Adrenal gland (tissue), 12 donors: Measurements from ENCODE around the gene ADRA1B. TPM values are rescaled to one million over a fixed set of nuclear protein-coding genes. Genes with fewer than 3 reads are reported as not detected.

Experiments
- DNase-seq, 7 donors: peaks; one replicate each; pipeline ENCODE4 v3.0.0-alpha.2; 2019 to 2020
- H3K27ac ChIP-seq, 5 donors: fragments of 200-600 bp; sonication (generic) in 4 of 5; 1 replicate in 3 of 5; 2 replicates in 2 of 5; pipeline versions ENCODE4 v1.5.1 to v1.8.0; 2016 to 2020; ENCODE audit warnings: mild to moderate bottlenecking in 1 of 5
- H3K27me3 ChIP-seq: fragments of 200-600 bp; 2 replicates; pipeline ENCODE4 v1.8.0; 2021
- H3K36me3 ChIP-seq, 2 donors: fragments of 200-600 bp; replicated peaks in 1 of 2; 1 replicate in 1 of 2; 2 replicates in 1 of 2; pipeline versions ENCODE4 v1.5.1 to v1.8.0; 2018 to 2022
- H3K4me1 ChIP-seq, 2 donors: fragments of 200-600 bp; replicated peaks in 1 of 2; 1 replicate in 1 of 2; 2 replicates in 1 of 2; pipeline versions ENCODE4 v1.5.1 to v1.8.0; 2018 to 2021
- H3K4me3 ChIP-seq, 4 donors: fragments of 200-600 bp; sonication (generic) in 3 of 4; one replicate each; pipeline ENCODE4 v1.5.1; 2016 to 2018
- H3K9me3 ChIP-seq, 3 donors: fragments of 200-600 bp; sonication (generic) in 1 of 3; replicated peaks in 1 of 3; 1 replicate in 2 of 3; 2 replicates in 1 of 3; pipeline versions ENCODE4 v1.5.1 to v1.8.0; 2016 to 2021
- POLR2A ChIP-seq, 2 donors: fragments of 450-650 bp; IDR thresholded peaks; one replicate each; pipeline ENCODE4 v1.6.1; 2017; ENCODE audit warnings: antibody characterized with exemption in 2 of 2, mild to moderate bottlenecking in 2 of 2, moderate library complexity in 1 of 2
- WGBS, 4 donors: extraction: QIAGEN DNeasy Blood & Tissue Kit in 2 of 4; methylation state at CpG; one replicate each; pipeline versions ENCODE4 v1.1.5 to v1.1.7; 2013 to 2017; 5-methylcytosine and 5-hydroxymethylcytosine counted together
- intact Hi-C, 2 donors: fragments of 100-400 bp; cut with DNase I; formaldehyde crosslinking; loops; one replicate each; pipeline versions ENCODE4 v1.14.1 to v1.15.0; 2022 to 2023
- polyA plus RNA-seq, 3 donors: library from polyadenylated mRNA; stranded (reverse); fragments of 200-250 nt in 2 of 3; fragments of 350-450 nt in 1 of 3; fragmentation: Illumina TruSeq in 1 of 3; extraction: RNeasy Lipid Tissue Mini Kit (QIAGEN cat#74804) in 1 of 3; gene quantifications; one replicate each; pipeline ENCODE4 v1.2.3, GENCODE V29; 2013 to 2014
- total RNA-seq, 9 donors: library from RNA; depleted of rRNA in 4 of 9; stranded (reverse); fragments of >200 nt in 4 of 9; fragments of 120-200 nt in 1 of 9; fragmentation: NEBNext Ultra II Directional in 1 of 9; extraction: Animal tissue kit (Norgen Biotek cat#: 25700) in 1 of 9; gene quantifications; one replicate each; pipeline versions ENCODE4 v1.1.0 to v1.2.4, GENCODE V29; 2013 to 2023
- TF ChIP-seq, protein P1 (sequence below), 6 experiments: fragments of 450-650 bp in 4 of 6; fragments of 200-600 bp in 2 of 6; sonication (generic) in 1 of 6; IDR thresholded peaks; 1 replicate in 5 of 6; 2 replicates in 1 of 6; pipeline versions ENCODE4 v1.5.1 to v1.8.0; 2016 to 2021; ENCODE audit warnings: antibody characterized with exemption in 6 of 6, mild to moderate bottlenecking in 2 of 6, moderate library complexity in 1 of 6
- donor health status: healthy with polysubstance abuse.
- donor health status: Bipolar disorder and iron deficiency.
- donor health status: DM: yes; HTN: yes; CAD: no.
- donor health status: DM: no; HTN: no; CAD: no.
- donor health status: DM: no; HTN: no; CAD: no.
- donor health status: DM: yes; HTN: yes; CAD: no.

Gene ADRA1B
- total and polyA plus RNA-seq, 12 donors, result 0.67 to 12.1 (median 4.2) TPM; not detected in 1

DNA sequence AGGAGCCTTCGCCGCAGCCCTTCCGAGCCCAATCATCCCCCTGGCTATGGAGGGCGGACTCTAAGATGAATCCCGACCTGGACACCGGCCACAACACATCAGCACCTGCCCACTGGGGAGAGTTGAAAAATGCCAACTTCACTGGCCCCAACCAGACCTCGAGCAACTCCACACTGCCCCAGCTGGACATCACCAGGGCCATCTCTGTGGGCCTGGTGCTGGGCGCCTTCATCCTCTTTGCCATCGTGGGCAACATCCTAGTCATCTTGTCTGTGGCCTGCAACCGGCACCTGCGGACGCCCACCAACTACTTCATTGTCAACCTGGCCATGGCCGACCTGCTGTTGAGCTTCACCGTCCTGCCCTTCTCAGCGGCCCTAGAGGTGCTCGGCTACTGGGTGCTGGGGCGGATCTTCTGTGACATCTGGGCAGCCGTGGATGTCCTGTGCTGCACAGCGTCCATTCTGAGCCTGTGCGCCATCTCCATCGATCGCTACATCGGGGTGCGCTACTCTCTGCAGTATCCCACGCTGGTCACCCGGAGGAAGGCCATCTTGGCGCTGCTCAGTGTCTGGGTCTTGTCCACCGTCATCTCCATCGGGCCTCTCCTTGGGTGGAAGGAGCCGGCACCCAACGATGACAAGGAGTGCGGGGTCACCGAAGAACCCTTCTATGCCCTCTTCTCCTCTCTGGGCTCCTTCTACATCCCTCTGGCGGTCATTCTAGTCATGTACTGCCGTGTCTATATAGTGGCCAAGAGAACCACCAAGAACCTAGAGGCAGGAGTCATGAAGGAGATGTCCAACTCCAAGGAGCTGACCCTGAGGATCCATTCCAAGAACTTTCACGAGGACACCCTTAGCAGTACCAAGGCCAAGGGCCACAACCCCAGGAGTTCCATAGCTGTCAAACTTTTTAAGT lies 819 bp downstream of the ADRA1B start:
- DNase-seq, result peak in 1 of 7 donors; percentile 18
- H3K9me3 ChIP-seq, result no peaks in the 10 kb centered on the region
- H3K27me3 ChIP-seq, result peaks cover 6% of the 10 kb centered on the region

DNA sequence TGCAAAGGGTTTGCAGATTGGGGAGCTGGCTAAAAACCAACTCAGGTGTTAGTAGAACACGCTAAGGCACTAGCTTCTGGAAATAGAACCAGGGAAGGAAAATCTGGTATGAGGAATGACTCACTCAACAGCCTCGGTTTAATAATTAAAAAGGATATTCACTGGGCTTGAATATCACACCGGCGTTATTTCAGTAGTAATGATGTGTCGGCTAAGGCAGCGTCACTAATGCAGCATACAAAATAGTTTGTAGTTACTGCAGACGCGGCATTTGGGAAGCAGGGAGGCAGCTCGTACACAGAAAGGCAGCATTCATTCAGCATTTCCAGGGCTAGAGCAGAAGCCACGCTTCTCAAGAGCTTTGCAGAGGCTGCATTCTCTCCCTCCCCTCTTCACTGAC lies 1.7 kb downstream of the ADRA1B start:
- Histone ChIP-seq H3K9me3 (no peaks in the 10 kb centered on the region), H3K27ac (peak overlapping the region in 2 of 5 donors; percentile 57 to 88), H3K36me3 (no peaks in the 10 kb centered on the region), H3K27me3 (peaks cover 6% of the 10 kb centered on the region), H3K4me1 (peaks cover under 1 to 11% of the 10 kb centered on the region in 2 donors), H3K4me3 (peak overlapping the region in 2 of 4 donors; percentile 3 to 24)
- no peak for TF ChIP-seq POLR2A (IDR thresholded peaks at IDR 0.05)
- TF ChIP-seq, protein P1, sequence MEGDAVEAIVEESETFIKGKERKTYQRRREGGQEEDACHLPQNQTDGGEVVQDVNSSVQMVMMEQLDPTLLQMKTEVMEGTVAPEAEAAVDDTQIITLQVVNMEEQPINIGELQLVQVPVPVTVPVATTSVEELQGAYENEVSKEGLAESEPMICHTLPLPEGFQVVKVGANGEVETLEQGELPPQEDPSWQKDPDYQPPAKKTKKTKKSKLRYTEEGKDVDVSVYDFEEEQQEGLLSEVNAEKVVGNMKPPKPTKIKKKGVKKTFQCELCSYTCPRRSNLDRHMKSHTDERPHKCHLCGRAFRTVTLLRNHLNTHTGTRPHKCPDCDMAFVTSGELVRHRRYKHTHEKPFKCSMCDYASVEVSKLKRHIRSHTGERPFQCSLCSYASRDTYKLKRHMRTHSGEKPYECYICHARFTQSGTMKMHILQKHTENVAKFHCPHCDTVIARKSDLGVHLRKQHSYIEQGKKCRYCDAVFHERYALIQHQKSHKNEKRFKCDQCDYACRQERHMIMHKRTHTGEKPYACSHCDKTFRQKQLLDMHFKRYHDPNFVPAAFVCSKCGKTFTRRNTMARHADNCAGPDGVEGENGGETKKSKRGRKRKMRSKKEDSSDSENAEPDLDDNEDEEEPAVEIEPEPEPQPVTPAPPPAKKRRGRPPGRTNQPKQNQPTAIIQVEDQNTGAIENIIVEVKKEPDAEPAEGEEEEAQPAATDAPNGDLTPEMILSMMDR (IDR thresholded peaks at IDR 0.05), result no peak
- no peak for DNase-seq
- intact Hi-C loops, result loop anchor here (5.0 to 10.0 kb wide), 3 partner anchors 401 to 476 kb away; no protein-coding TSS in a partner anchor
- WGBS, 4 donors, result 66 to 81% (median 75%) methylated on average over 10 of the region's 10 CpGs

More for the DNA sequence above, 819 bp downstream of the ADRA1B start:
- H3K4me1 ChIP-seq, result peaks cover 9 to 20% of the 10 kb centered on the region in 2 donors
- intact Hi-C loops, result loop anchor here (5.0 to 10.0 kb wide), 3 partner anchors 400 to 475 kb away; no protein-coding TSS in a partner anchor
- 83 to 89% (median 86%) methylated on average over 22 to 36 of the region's 36 CpGs for WGBS, 4 donors
- no peak for TF ChIP-seq POLR2A (IDR thresholded peaks at IDR 0.05)
- TF ChIP-seq, protein P1 (IDR thresholded peaks at IDR 0.05), result no peak
- peak overlapping the region in 3 of 5 donors; percentile 57 to 88 (median 61) for H3K27ac ChIP-seq
- no peaks in the 10 kb centered on the region for H3K36me3 ChIP-seq
- H3K4me3 ChIP-seq, result peak overlapping the region in 2 of 4 donors; percentile 3 to 48

DNA sequence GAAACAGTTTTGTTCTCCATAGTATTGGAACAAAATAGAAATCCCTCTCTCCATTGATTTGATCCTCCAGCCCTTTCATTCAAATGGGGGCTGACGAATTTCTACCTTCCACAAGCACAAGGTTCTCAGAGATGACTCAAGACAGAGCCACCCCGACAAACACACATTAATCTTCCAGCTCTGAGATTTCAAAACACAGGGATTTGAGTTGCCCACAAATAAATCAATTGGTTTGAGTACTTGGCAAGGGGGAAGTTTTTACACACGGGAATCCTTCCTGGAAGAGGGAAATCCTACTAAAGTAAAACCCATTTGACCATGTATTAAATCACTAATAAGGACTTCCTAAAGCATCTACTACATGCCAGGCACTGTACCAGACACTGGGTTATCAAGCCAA lies 5.4 kb downstream of the ADRA1B start:
- Histone ChIP-seq H3K4me1 (no peaks in the 10 kb centered on the region), H3K4me3 (no peak overlapping the region), H3K27me3 (peaks cover 6% of the 10 kb centered on the region), H3K36me3 (no peaks in the 10 kb centered on the region), H3K9me3 (no peaks in the 10 kb centered on the region), H3K27ac (no peak overlapping the region)
- WGBS, 4 donors, result 24 to 55% (median 32%) methylated on average over 3 of the region's 3 CpGs
- TF ChIP-seq, protein P1 (IDR thresholded peaks at IDR 0.05), result no peak
- no peak for TF ChIP-seq POLR2A (IDR thresholded peaks at IDR 0.05)
- no peak for DNase-seq
- intact Hi-C loops, result no loop called here

DNA sequence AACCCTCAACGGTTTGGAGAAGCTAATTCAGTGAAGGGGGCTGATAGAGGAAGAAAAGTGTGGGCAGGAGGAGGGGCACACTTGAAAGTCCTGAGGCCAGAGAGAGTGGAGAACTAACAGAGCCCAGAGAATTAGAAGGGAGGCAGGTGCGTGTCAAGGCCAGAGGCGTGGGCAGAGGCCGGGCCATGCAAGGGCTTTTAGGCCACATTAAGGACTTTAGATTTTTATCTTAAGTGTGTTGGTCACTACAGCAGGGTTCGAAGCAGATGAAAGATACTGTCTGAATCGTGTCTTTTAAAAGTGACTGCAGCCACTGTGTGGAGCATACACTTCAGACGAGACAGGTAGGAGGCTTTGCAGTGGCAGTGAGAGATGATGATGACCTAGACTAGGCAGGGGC lies 6.7 kb downstream of the ADRA1B start:
- intact Hi-C loops, result no loop called here
- Histone ChIP-seq H3K27me3 (no peaks in the 10 kb centered on the region), H3K4me3 (no peak overlapping the region), H3K4me1 (peaks cover 0 to under 1% of the 10 kb centered on the region in 2 donors), H3K36me3 (no peaks in the 10 kb centered on the region), H3K27ac (no peak overlapping the region), H3K9me3 (no peaks in the 10 kb centered on the region)
- 71 to 82% (median 77%) methylated on average over 7 of the region's 7 CpGs for WGBS, 4 donors
- TF ChIP-seq, protein P1 (IDR thresholded peaks at IDR 0.05), result no peak
- TF ChIP-seq POLR2A (IDR thresholded peaks at IDR 0.05), result no peak
- no peak for DNase-seq
